ENCODE data around the gene ZFP30. TPM values are rescaled to one million over a fixed set of nuclear protein-coding genes. Genes with fewer than 3 reads are reported as not detected.

Gene ZFP30
- 1.9 and 3.9 TPM in 2 replicates for polyA plus RNA-seq

DNA sequence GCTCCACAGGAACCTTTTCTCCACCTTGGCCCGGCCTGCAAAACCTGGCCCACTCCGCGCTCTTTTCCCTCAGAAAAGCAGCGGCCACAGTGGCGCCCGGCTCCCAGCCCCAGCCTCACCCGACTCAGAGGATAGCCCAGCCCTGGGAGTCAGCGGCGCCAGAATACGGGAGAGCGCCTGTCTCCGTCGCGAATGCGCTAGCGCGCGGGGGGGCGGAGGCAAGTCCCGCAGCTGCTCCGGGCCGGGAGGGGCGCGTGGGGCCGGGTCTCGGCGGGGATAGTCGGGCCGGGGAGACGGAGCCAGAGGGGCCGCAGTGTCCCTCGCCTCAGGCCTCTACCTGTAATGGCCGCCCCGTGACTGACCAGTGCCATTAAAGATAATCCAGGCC lies at the start of gene ZFP30:
Gene ZFP30 (minus strand): TSS at position 165 of the 388 bp plus-strand sequence. CDS start 7,643 bp downstream, outside the sequence.

DNA sequence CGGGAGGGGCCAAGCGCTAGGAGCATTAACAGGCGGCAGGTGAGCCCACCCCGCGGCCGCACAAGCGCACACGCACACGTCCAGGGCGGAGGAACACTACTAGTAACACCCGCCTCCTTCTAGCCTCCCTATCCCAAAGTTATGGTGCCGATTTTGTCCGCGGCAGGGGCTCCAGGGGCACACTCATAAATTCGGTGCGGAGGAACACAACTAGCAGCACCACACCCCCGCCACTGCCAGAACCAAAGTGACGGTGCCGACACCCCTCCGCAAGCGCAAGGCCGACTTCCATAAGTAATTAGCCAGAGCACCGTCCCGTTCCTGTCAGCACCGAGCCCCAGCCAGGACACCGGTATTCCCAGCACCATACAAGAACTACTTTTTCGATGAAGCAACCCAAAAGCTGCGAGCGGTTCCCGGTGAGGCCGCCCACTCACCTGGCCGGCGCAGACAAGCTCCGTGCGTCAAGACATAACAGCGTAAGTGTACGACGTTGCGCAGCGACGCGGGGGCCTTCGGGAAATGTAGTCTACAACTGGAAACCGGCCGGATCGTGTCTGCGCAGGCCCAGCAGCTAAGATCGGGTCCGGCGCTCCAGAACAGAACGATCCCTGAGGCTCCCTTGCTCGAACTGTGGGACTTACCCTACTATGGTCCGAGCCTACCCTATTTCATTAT lies 60.8 kb downstream of the ZFP30 start, which contains the start of the genes ZNF540 and ZNF571:
Gene ZNF540 (plus strand): TSS at position 573 of the 678 bp plus-strand sequence. CDS start 3,572 bp downstream, outside the sequence.
Gene ZNF571 (minus strand): TSS at position 489 of the 678 bp plus-strand sequence. CDS start 8,116 bp downstream, outside the sequence.

Other genes starting within 250 kb of the ZFP30 start
- 7.8 and 11.7 TPM in 2 replicates for gene ZNF569, start 188.0 kb downstream of the ZFP30 start, polyA plus RNA-seq
- 8.3 and 9.0 TPM in 2 replicates for gene ZNF570, start 186.1 kb downstream of the ZFP30 start, polyA plus RNA-seq
- gene ZNF793, start 148.5 kb downstream of the ZFP30 start, polyA plus RNA-seq = 29.9 and 39.9 TPM in 2 replicates
- 5.0 and 5.7 TPM in 2 replicates for gene ZNF571, start 60.7 kb downstream of the ZFP30 start, polyA plus RNA-seq
- gene ZNF540, start 60.6 kb downstream of the ZFP30 start, polyA plus RNA-seq = 37.5 and 40.2 TPM in 2 replicates
- gene ZNF607, start 64.3 kb upstream of the ZFP30 start, polyA plus RNA-seq = 0.97 and 3.6 TPM in 2 replicates
- gene ZNF573, start 124.1 kb upstream of the ZFP30 start, polyA plus RNA-seq = 10.3 and 15.9 TPM in 2 replicates